ENCODE measurements around the gene TEC.

TEC gene

DNA sequence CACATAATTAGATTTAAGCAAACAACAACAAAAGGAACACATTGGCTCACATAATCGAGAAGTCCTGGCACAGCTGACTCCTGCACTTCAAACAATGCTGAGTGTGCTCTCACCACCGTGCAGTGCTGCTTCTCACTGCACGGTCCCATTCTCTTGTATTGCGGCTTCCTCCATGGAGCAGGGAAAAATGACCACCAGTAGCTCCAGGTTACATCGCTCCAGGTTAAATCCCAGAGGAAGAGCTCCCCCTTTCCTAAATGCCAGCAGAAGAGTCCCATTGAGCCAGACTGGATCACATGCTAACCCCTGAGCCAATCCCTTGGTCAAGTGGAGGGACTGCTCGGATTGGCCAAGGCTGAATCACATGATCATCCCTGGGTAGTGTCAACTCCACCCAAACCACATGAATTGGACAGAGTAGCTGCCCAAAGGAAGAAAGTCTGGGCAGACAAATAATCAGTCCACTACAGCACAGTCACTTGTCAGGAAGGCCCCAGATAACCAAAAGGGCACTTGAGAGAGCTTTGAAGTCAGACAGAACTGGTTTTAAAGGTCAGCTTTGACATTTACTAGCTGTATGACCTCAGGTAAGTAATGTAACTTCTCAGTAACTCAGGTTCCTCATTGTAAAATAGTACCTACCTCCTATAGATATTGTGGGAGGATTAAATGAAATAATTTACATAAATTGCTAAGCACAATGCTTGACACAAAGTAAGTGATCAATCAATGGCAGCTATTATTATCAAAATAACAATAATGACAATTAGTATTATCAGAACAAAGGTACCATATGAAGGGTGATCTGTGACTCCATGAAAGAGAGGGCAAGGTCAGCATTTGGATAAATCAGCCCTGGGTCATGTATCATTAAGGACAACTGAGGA is 14.3 kb downstream of the TEC start:
- DNase-seq (ENCODE audit: extremely low read depth, low read depth): no peak
- TF ChIP-seq, protein P1, sequence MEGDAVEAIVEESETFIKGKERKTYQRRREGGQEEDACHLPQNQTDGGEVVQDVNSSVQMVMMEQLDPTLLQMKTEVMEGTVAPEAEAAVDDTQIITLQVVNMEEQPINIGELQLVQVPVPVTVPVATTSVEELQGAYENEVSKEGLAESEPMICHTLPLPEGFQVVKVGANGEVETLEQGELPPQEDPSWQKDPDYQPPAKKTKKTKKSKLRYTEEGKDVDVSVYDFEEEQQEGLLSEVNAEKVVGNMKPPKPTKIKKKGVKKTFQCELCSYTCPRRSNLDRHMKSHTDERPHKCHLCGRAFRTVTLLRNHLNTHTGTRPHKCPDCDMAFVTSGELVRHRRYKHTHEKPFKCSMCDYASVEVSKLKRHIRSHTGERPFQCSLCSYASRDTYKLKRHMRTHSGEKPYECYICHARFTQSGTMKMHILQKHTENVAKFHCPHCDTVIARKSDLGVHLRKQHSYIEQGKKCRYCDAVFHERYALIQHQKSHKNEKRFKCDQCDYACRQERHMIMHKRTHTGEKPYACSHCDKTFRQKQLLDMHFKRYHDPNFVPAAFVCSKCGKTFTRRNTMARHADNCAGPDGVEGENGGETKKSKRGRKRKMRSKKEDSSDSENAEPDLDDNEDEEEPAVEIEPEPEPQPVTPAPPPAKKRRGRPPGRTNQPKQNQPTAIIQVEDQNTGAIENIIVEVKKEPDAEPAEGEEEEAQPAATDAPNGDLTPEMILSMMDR (IDR thresholded peaks at IDR 0.05; ENCODE audit: low read depth, low read length, missing control alignments): no peak
- H3K4me3 ChIP-seq (replicated peaks; ENCODE audit: low read depth, low read length): no peak overlapping the region

- TF ChIP-seq, protein P1 (IDR thresholded peaks at IDR 0.05; ENCODE audit: low read depth, low read length, missing control alignments): no peak
- no peak for DNase-seq (ENCODE audit: extremely low read depth, low read depth)
- H3K4me3 ChIP-seq (replicated peaks; ENCODE audit: low read depth, low read length): no peak overlapping the region
Measured at GRCh38 chr4:48254381-48255071, 15.1 kb downstream of the TEC start.

DNA sequence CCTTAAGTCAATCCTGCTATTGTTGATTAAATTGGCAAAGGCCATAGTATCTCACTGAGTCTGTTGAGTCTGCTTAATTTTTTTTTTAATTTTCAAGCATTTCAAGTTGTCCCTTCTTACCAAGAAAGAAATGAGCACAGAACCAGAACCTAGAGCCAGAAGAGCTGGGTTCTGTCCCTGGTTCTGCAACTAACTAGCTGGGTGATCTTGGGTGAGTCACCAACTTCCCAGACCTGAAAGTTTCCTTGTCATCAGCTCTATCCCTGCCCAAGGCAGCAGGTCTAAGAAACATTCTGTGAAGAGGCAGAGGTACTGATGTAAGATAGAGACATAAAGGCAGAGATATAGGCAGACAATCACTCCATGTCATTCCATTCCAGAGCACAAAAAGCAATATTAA is 17.3 kb downstream of the TEC start:
- no peak for DNase-seq (ENCODE audit: extremely low read depth, low read depth)
- no peak overlapping the region for H3K4me3 ChIP-seq (replicated peaks; ENCODE audit: low read depth, low read length)
- TF ChIP-seq, protein P1 (IDR thresholded peaks at IDR 0.05; ENCODE audit: low read depth, low read length, missing control alignments): no peak

GRCh38 chr4:48250980-48251379 is 18.7 kb downstream of the TEC start:
- no peak overlapping the region for H3K4me3 ChIP-seq (replicated peaks; ENCODE audit: low read depth, low read length)
- TF ChIP-seq, protein P1 (IDR thresholded peaks at IDR 0.05; ENCODE audit: low read depth, low read length, missing control alignments): no peak
- DNase-seq (ENCODE audit: extremely low read depth, low read depth): no peak

- DNase-seq (ENCODE audit: extremely low read depth, low read depth): no peak
- no peak overlapping the region for H3K4me3 ChIP-seq (replicated peaks; ENCODE audit: low read depth, low read length)
- TF ChIP-seq, protein P1 (IDR thresholded peaks at IDR 0.05; ENCODE audit: low read depth, low read length, missing control alignments): no peak
Measured at GRCh38 chr4:48250343-48250742, 19.3 kb downstream of the TEC start.

- TF ChIP-seq, protein P1 (IDR thresholded peaks at IDR 0.05; ENCODE audit: low read depth, low read length, missing control alignments): no peak
- no peak for DNase-seq (ENCODE audit: extremely low read depth, low read depth)
- H3K4me3 ChIP-seq (replicated peaks; ENCODE audit: low read depth, low read length): no peak overlapping the region
Measured at GRCh38 chr4:48249378-48249777, 20.3 kb downstream of the TEC start.
